Transverse colon (tissue), 4 donors: Measurements from ENCODE around the gene MYMK. TPM values are rescaled to one million over a fixed set of nuclear protein-coding genes. Genes with fewer than 3 reads are reported as not detected.

Experiments
- DNase-seq: peaks from one replicate; pipeline ENCODE4 v3.0.0-alpha.2; 2019
- H3K27ac ChIP-seq, 4 donors: fragments of 200-600 bp; sonication (generic); 2 replicates each; pipeline ENCODE4 v1.5.1; 2016 to 2018; ENCODE audit warnings: inconsistent platforms in 4 of 4
- H3K27me3 ChIP-seq: fragments of 200-600 bp; sonication (generic); 2 replicates; pipeline ENCODE4 v1.5.1; 2017; ENCODE audit warnings: inconsistent platforms
- H3K36me3 ChIP-seq, 4 donors: fragments of 200-600 bp; sonication (generic); 2 replicates each; pipeline ENCODE4 v1.5.1; 2017 to 2019; ENCODE audit warnings: inconsistent platforms in 4 of 4
- H3K4me1 ChIP-seq, 4 donors: fragments of 200-600 bp; sonication (generic); 2 replicates each; pipeline ENCODE4 v1.5.1; 2017 to 2020; ENCODE audit warnings: inconsistent platforms in 4 of 4
- H3K4me3 ChIP-seq, 4 donors: fragments of 200-600 bp; sonication (generic); 1 replicate in 1 of 4; 2 replicates in 3 of 4; pipeline versions ENCODE4 v1.5.1 to v1.6.1; 2017 to 2019; ENCODE audit warnings: inconsistent platforms in 4 of 4
- H3K9me3 ChIP-seq, 2 donors: fragments of 200-600 bp; sonication (generic); 2 replicates each; pipeline ENCODE4 v1.5.1; 2017 to 2019; ENCODE audit warnings: inconsistent platforms in 2 of 2
- CTCF ChIP-seq, 5 experiments: fragments of 200-600 bp in 3 of 5; fragments of 450-650 bp in 2 of 5; sonication (generic) in 3 of 5; IDR thresholded peaks; 1 replicate in 2 of 5; 2 replicates in 3 of 5; pipeline ENCODE4 v1.5.1; 2016 to 2017; ENCODE audit warnings: antibody characterized with exemption in 5 of 5, inconsistent platforms in 3 of 5, mild to moderate bottlenecking in 2 of 5, moderate library complexity in 1 of 5
- EP300 ChIP-seq: sonication (generic); formaldehyde crosslinking; IDR thresholded peaks from one replicate; pipeline ENCODE4 v1.6.1; 2017; ENCODE audit warnings: antibody characterized with exemption, low read depth
- POLR2A ChIP-seq: fragments of 450-650 bp; IDR thresholded peaks from one replicate; pipeline ENCODE4 v1.6.1; 2016; ENCODE audit warnings: antibody characterized with exemption, mild to moderate bottlenecking, moderate library complexity
- POLR2AphosphoS5 ChIP-seq, 3 donors: sonication (generic); formaldehyde crosslinking; IDR thresholded peaks; one replicate each; pipeline ENCODE4 v1.6.1; 2016; ENCODE audit warnings: antibody characterized with exemption in 3 of 3
- WGBS, 2 donors: methylation state at CpG; one replicate each; pipeline ENCODE4 v1.1.5; 2018; ENCODE audit warnings: low coverage in 1 of 2; 5-methylcytosine and 5-hydroxymethylcytosine counted together
- in situ Hi-C, 4 donors: fragments of 200-750 bp; cut with MboI; loops; one replicate each; pipeline versions ENCODE4 v1.15.0 to v1.15.1; 2017; ENCODE audit warnings: low sequenced_read_pairs in 3 of 4, low pct_ligation_motif_present in 1 of 4, low pct_unique_long_range_greater_than_20kb in 1 of 4
- intact Hi-C: fragments of 100-400 bp; cut with DNase I; formaldehyde crosslinking; loops from one replicate; pipeline ENCODE4 v1.15.1; 2023; ENCODE audit warnings: low total_unique reads
- total RNA-seq, 4 donors: library from RNA; depleted of rRNA; stranded (reverse); fragments of >200 nt; gene quantifications; one replicate each; pipeline ENCODE4 v1.1.0, GENCODE V29; 2016

MYMK gene
- total RNA-seq: not detected

- Histone ChIP-seq H3K27ac (no peak within 1 kb of the TSS), H3K4me1 (peaks cover 0 to 28% (median 14%) of the 10 kb centered on the region in 4 donors), H3K4me3 (no peak within 1 kb of the TSS), H3K36me3 (no peaks in the 10 kb centered on the region), H3K9me3 (no peaks in the 10 kb centered on the region), H3K27me3 (peaks cover 7% of the 10 kb centered on the region)
- DNase-seq: no peak
- in situ Hi-C loops (loop anchor here in 1 of 4 donors (25.0 kb wide), 1 partner anchor 188 kb away; no protein-coding TSS in a partner anchor), intact Hi-C loops (no loop called here)
- TF ChIP-seq POLR2AphosphoS5 (IDR thresholded peaks at IDR 0.05): no peak
- no peak for TF ChIP-seq POLR2A
- TF ChIP-seq CTCF (IDR thresholded peaks at IDR 0.05): no peak
- TF ChIP-seq EP300: no peak
- 70 to 92% methylated on average over 2 to 17 of the region's 17 CpGs for WGBS, 2 donors
These were observed at the start of gene MYMK for GRCh38 chr9:133524679-133525228. Gene MYMK, minus strand, starts transcription at chr9:133524959. Its CDS starts 115 bp downstream, at chr9:133524844.

- DNase-seq: no peak
- H3K9me3 ChIP-seq: no peaks in the 10 kb centered on the region
- peaks cover 0 to 18% (median 4%) of the 10 kb centered on the region in 4 donors for H3K4me1 ChIP-seq
- H3K27me3 ChIP-seq: peaks cover 15% of the 10 kb centered on the region
- TF ChIP-seq EP300 (no peak), POLR2A (no peak)
- in situ Hi-C loops (no loop called here), intact Hi-C loops (loop anchor here (1.0 kb wide), 1 partner anchor 46 kb away; no protein-coding TSS in a partner anchor)
- no peaks in the 10 kb centered on the region for H3K36me3 ChIP-seq
- H3K27ac ChIP-seq: no peak overlapping the region
- WGBS, 2 donors: 89% methylated on average over 21 of the region's 21 CpGs; no CpG with 5 or more reads in 1 of the 2 donors
- no peak overlapping the region for H3K4me3 ChIP-seq
These were observed 49.2 kb upstream of the MYMK start for GRCh38 chr9:133573791-133574515.

GRCh38 chr9:133572821-133573361 is 48.1 kb upstream of the MYMK start:
- Histone ChIP-seq H3K27ac (peak overlapping the region in 1 of 4 donors; percentile 20), H3K9me3 (no peaks in the 10 kb centered on the region), H3K4me1 (peaks cover 0 to 18% (median 4%) of the 10 kb centered on the region in 4 donors), H3K36me3 (no peaks in the 10 kb centered on the region), H3K4me3 (no peak overlapping the region), H3K27me3 (peaks cover 8% of the 10 kb centered on the region)
- in situ Hi-C loops: no loop called here
- TF ChIP-seq EP300 (no peak), POLR2AphosphoS5 (IDR thresholded peaks at IDR 0.05) (no peak), CTCF (IDR thresholded peaks at IDR 0.05) (no peak)
- intact Hi-C loops: loop anchor here (1.0 kb wide), 1 partner anchor 45 kb away; no protein-coding TSS in a partner anchor
- DNase-seq: peak; percentile 43
- 49% methylated on average over 15 of the region's 15 CpGs; no CpG with 5 or more reads in 1 of the 2 donors for WGBS, 2 donors

GRCh38 chr9:133571896-133572595 is 47.3 kb upstream of the MYMK start:
- WGBS, 2 donors: 84% methylated on average over 20 of the region's 20 CpGs; no CpG with 5 or more reads in 1 of the 2 donors
- in situ Hi-C loops: no loop called here
- no peak overlapping the region for H3K4me3 ChIP-seq

More at GRCh38 chr9:133571896-133572595, 47.3 kb upstream of the MYMK start:
- intact Hi-C loops: no loop called here
- Histone ChIP-seq H3K27me3 (peaks cover 2% of the 10 kb centered on the region), H3K36me3 (no peaks in the 10 kb centered on the region), H3K9me3 (no peaks in the 10 kb centered on the region), H3K4me1 (peaks cover 0 to 15% (median 4%) of the 10 kb centered on the region in 4 donors), H3K27ac (peak overlapping the region in 1 of 4 donors; percentile 20)
- TF ChIP-seq EP300: no peak
- no peak for TF ChIP-seq POLR2A
- no peak for TF ChIP-seq POLR2AphosphoS5 (IDR thresholded peaks at IDR 0.05)
- TF ChIP-seq CTCF (IDR thresholded peaks at IDR 0.05): no peak
- DNase-seq: no peak
